Astrocyte of the spinal cord (primary cell): ENCODE data around the gene KCNQ1.

ENCODE experiments used
- DNase-seq: peaks from one replicate; pipeline ENCODE4 v3.0.0; 2011; ENCODE audit warnings: low read depth, low spot score
- H3K4me3 ChIP-seq: 2 replicates; pipeline ENCODE4 v1.5.1; 2011; ENCODE audit warnings: low read depth, mild to moderate bottlenecking, low read length, moderate library complexity
- in situ Hi-C: cut with HindIII; loops from 2 replicates; pipeline ENCODE4 v1.10.0; 2017; ENCODE audit warnings: low sequenced_read_pairs
- TF ChIP-seq, protein P1 (sequence below): IDR thresholded peaks from 2 replicates; pipeline ENCODE4 v1.5.1; 2012; ENCODE audit warnings: low read depth, mild to moderate bottlenecking, low read length, inconsistent platforms

KCNQ1 gene

DNA sequence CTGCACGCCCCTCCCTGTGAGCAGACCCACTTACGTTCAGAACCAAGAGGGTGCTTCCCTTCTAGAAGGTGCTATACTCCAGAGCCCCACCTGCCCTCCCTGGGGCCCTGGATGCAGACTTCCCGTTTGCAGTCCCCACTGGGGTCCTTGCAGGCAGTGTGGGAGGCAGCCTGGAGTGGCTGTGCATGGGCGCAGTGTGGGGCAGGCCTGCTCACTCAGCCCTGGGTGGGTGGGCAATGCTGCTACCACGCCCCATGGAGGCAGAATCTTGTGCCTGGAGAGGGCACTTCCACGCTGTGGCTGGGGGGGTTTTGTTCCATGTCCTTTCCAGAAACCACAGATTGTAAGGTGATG is 138.8 kb downstream of the KCNQ1 start:
- in situ Hi-C loops, result no loop called here
- no peak for DNase-seq
- TF ChIP-seq, protein P1, sequence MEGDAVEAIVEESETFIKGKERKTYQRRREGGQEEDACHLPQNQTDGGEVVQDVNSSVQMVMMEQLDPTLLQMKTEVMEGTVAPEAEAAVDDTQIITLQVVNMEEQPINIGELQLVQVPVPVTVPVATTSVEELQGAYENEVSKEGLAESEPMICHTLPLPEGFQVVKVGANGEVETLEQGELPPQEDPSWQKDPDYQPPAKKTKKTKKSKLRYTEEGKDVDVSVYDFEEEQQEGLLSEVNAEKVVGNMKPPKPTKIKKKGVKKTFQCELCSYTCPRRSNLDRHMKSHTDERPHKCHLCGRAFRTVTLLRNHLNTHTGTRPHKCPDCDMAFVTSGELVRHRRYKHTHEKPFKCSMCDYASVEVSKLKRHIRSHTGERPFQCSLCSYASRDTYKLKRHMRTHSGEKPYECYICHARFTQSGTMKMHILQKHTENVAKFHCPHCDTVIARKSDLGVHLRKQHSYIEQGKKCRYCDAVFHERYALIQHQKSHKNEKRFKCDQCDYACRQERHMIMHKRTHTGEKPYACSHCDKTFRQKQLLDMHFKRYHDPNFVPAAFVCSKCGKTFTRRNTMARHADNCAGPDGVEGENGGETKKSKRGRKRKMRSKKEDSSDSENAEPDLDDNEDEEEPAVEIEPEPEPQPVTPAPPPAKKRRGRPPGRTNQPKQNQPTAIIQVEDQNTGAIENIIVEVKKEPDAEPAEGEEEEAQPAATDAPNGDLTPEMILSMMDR, result no peak
- H3K4me3 ChIP-seq, result no peak overlapping the region

DNA sequence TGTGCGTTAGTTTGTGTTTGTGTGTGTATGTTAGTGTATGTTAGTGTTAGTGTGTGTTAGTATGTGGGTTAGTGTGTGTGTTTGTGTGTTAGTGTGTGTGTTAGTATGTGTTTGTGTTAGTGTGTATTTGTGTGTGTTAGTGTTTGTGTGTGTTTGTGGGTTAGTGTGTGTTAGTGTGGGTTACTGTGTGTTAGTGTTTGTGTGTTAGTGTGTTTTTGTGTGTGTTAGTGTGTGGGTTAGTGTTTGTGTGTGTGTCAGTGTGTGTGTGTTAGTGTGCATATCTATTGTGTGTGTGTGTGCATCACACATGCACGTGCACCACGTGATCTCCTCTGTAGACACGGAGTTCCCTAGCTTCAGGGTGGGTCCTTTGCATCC is 139.6 kb downstream of the KCNQ1 start:
- H3K4me3 ChIP-seq, result no peak overlapping the region
- TF ChIP-seq, protein P1, result no peak
- no peak for DNase-seq
- in situ Hi-C loops, result no loop called here

DNA sequence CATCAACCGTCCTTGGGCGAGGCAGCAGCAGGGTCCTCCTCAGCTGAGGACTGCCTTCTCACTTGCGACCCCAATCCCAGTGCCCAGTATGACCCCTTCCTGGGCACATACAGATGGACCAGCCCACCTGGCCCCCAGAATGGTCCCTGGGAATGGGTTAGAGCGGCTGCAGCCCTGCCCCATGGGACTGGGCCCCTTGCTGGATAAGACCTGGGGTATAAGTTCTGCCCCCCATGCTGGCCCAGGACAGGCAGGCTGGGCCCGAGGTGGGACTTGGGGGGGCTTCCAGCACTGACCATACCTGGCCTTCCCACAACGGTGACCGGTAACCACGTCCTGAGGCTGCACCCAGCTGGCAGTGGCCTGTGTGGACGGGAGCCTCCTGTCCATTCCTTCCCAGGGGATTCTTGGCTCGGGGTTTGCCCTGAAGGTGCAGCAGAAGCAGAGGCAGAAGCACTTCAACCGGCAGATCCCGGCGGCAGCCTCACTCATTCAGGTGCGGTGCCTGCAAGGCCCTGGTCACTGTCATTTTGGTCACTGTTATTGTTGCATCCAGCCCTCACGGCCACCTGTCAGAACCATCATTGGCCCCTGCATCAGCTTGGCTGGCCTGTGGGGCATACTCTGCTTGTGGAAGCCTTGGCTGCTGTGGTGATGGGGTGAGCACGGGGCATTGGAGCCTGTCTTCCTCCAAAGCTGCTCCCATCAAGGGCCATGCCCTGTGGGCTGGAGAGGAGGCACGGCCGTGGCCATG is 140.2 kb downstream of the KCNQ1 start:
- no peak overlapping the region for H3K4me3 ChIP-seq
- no peak for DNase-seq
- TF ChIP-seq, protein P1, result no peak
- in situ Hi-C loops, result no loop called here

DNA sequence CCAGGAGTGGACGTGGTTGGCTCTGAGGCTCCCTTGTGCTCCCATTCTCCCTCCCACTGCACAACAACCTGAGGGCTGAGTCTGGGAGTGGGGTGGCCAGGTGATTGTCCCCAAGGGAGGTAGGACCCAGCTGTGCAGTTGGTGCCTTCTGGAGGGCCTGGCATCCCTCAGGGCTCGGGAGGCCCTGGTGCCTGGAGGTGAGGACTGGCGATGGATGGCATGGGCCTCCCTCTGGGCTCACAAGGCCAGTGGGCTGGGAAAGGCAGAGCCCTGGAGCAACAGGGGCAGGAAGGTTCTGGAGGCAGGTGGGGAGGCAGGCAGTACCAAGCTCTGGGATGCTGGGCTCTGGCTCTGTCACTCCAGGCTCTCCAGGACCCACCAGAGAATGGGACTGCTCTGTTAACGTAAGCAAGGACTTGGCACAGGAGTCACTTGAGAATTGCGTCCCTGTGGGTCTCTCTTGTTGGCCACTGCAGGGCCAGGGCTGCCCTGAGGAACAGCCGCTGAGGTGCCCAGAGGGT is 140.8 kb downstream of the KCNQ1 start:
- DNase-seq, result no peak
- TF ChIP-seq, protein P1, result no peak
- no peak overlapping the region for H3K4me3 ChIP-seq
- in situ Hi-C loops, result no loop called here

DNA sequence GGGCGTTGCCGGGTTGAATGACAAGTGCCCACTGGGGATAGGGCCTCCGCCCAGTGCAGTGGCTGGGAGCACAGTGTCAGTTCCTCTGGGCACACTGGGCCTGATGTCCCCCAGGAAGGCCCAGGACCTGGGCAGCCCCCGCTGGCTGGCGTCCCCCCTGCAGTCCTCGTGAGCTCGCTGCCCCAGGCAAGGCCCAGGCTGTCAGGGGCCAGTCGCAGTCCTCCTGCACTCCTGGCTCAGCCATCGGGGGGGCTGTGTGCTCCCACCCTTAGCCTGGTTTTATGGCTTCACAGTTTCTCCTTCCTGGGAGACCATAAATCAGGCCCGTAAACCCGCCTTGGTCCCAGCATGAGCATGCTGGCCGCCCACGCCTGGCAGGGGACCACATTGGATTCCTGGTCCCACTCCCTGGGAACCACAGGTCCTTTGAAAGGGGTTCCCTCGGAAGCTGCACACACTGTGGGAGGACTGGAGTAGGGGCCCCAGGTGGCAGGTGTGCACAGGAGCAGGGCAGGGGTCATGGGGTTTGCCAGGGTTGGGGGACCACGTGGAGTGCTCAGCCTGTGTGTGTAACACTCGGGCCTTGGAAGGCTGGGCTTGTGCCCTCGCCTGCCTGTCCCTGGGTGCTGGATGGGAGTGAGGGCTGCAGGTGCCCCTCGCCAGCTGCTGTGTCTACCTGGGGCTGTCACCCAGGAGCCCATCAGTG is 141.4 kb downstream of the KCNQ1 start:
- H3K4me3 ChIP-seq, result no peak overlapping the region
- DNase-seq, result no peak
- TF ChIP-seq, protein P1, result no peak
- in situ Hi-C loops, result no loop called here

DNA sequence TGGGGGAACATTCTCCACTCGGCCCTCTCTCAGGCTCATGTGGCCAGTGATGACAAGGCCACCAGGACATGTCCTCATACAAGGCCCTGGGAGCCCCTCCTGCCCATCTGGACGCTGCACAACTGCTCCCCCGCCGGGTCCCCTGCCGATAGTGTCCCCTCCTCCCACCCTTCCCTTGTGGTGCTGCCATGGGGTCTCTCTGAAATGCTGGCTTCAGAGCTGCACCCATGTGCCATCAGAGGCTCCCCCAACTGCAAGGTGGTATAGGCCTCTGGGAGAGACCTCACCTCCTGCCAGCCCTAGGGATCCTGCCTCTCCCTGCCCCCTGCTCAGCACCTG is 142.0 kb downstream of the KCNQ1 start:
- no peak for DNase-seq
- in situ Hi-C loops, result no loop called here
- H3K4me3 ChIP-seq, result no peak overlapping the region
- TF ChIP-seq, protein P1, result no peak
